ENCODE data around the gene DISP1.

The DISP1 gene

GRCh38 chr1:222786121-222786520 is 28.7 kb upstream of the DISP1 start:
- DNase-seq (ENCODE audit: low read depth), result peak; percentile 77
- TF ChIP-seq, protein P1, sequence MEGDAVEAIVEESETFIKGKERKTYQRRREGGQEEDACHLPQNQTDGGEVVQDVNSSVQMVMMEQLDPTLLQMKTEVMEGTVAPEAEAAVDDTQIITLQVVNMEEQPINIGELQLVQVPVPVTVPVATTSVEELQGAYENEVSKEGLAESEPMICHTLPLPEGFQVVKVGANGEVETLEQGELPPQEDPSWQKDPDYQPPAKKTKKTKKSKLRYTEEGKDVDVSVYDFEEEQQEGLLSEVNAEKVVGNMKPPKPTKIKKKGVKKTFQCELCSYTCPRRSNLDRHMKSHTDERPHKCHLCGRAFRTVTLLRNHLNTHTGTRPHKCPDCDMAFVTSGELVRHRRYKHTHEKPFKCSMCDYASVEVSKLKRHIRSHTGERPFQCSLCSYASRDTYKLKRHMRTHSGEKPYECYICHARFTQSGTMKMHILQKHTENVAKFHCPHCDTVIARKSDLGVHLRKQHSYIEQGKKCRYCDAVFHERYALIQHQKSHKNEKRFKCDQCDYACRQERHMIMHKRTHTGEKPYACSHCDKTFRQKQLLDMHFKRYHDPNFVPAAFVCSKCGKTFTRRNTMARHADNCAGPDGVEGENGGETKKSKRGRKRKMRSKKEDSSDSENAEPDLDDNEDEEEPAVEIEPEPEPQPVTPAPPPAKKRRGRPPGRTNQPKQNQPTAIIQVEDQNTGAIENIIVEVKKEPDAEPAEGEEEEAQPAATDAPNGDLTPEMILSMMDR (IDR thresholded peaks at IDR 0.05; ENCODE audit: low read length, missing control alignments), result no peak
- no peak overlapping the region for H3K4me3 ChIP-seq (replicated peaks; ENCODE audit: low read depth, low read length)

DNA sequence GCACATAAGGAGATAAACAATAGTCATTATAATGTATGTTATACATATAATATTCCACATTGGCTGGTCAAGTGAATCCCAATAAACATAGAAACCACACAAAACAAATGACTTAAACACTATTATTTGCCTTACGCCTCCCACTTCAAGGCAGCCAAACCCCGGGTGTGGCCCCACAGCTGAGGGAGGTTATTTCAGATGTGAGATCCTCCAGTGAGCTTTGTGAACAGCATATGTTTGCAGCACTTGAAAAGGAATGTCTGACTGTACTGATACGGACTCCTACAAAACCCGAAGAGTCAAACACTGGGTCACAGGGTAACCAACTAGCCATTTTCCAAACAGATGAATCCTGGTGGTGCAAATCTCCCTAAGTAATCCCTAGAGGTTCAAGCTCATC is 27.1 kb upstream of the DISP1 start:
- no peak overlapping the region for H3K4me3 ChIP-seq (replicated peaks; ENCODE audit: low read depth, low read length)
- no peak for DNase-seq (ENCODE audit: low read depth)
- TF ChIP-seq, protein P1 (IDR thresholded peaks at IDR 0.05; ENCODE audit: low read length, missing control alignments), result no peak

GRCh38 chr1:222788402-222789156 is 26.3 kb upstream of the DISP1 start:
- DNase-seq (ENCODE audit: low read depth), result no peak
- TF ChIP-seq, protein P1 (IDR thresholded peaks at IDR 0.05; ENCODE audit: low read length, missing control alignments), result no peak
- H3K4me3 ChIP-seq (replicated peaks; ENCODE audit: low read depth, low read length), result no peak overlapping the region

DNA sequence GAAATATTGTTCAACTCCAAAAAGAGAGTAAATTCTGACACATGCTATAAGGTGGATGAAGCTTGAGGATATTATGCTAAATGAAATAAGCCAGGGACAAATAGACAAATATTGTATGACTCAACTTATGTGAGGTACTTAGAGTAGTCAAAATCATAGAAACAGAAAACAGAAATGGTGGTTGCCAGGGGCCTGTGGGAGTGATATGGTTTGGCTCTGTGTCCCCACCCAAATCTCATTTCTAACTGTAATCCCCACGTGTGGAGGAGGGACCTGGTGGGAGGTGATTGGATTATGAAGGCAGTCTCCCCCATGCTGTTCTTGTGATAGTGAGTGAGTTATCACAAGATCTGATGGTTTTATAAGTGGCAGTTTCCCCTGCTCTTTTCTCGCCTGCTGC is 24.7 kb upstream of the DISP1 start:
- TF ChIP-seq, protein P1 (IDR thresholded peaks at IDR 0.05; ENCODE audit: low read length, missing control alignments), result no peak
- DNase-seq (ENCODE audit: low read depth), result no peak
- H3K4me3 ChIP-seq (replicated peaks; ENCODE audit: low read depth, low read length), result no peak overlapping the region

GRCh38 chr1:222790520-222790919 is 24.3 kb upstream of the DISP1 start:
- H3K4me3 ChIP-seq (replicated peaks; ENCODE audit: low read depth, low read length), result no peak overlapping the region
- TF ChIP-seq, protein P1 (IDR thresholded peaks at IDR 0.05; ENCODE audit: low read length, missing control alignments), result no peak
- DNase-seq (ENCODE audit: low read depth), result no peak

GRCh38 chr1:222791006-222791710 is 23.7 kb upstream of the DISP1 start:
- TF ChIP-seq, protein P1 (IDR thresholded peaks at IDR 0.05; ENCODE audit: low read length, missing control alignments), result no peak
- DNase-seq (ENCODE audit: low read depth), result peak; percentile 61
- H3K4me3 ChIP-seq (replicated peaks; ENCODE audit: low read depth, low read length), result no peak overlapping the region
